GM19397 (cell line): ENCODE results near the gene DNAI4.
"Not testable (repeated sequence)": the region's sequence is repeated elsewhere in the genome, so short reads cannot be mapped to it uniquely, and the experiment has no call there.

Source experiments
- ATAC-seq: cut with Tn5 transposase; IDR thresholded peaks from one replicate; pipeline ENCODE4 v1.9.1; 2021; ENCODE audit warnings: mild to moderate bottlenecking, moderate library complexity; ENCODE audit not compliant: unreplicated experiment

Gene DNAI4

DNA sequence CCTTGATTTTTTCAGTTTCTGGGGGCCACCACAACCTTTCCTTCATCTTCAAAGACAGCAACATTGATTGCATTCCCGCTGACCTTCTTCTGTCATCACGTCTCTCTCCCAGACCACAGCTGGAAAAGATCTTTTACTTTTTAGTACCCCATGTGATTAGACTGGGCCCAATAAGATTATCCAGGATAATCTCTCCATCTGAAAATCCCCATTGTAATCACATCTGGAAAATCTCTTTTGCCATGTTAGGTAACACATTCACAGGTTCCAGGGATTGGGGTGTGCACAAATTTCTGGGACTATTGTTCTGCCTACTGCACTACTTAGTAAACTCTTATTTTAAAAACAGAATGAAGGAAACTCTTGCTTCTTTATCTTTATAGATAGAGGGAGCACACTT lies 76.5 kb downstream of the DNAI4 start:
- no peak for ATAC-seq

DNA sequence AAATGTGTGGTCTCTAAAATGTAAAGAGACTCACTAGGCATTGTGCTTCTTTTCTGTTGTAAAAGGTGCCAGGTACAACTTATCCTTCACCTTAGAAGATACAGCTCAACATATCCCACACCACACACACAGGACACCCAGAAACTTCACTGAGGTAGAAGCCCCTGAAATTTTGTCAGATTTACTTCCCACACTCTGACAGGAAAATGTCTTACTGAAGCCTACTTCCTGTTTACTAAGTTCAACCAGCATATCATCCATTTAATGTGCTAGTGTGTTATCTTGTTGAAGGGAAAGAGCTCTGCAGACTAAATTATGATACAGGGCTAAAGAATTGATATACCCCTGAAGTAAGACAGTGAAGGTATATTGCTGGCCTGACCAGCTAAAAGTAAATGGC lies 83.7 kb downstream of the DNAI4 start:
- no peak for ATAC-seq

DNA sequence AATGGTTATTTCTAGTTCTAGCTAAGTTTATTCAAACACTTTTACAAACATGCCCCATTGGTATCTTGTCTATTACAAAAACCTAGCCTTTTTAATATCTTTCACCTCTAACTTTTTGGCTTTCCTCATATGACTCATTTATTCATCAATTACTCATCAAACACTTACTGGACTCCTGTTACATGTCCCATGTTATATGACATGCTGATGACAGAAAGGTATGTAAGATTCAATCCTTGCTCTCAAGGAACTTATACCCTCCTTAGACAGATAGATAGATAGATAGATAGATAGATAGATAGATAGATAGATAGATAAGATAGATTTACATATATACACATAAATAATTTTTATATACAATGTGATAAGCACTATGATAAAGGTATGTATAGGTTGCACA lies 89.7 kb downstream of the DNAI4 start:
- no peak for ATAC-seq

DNA sequence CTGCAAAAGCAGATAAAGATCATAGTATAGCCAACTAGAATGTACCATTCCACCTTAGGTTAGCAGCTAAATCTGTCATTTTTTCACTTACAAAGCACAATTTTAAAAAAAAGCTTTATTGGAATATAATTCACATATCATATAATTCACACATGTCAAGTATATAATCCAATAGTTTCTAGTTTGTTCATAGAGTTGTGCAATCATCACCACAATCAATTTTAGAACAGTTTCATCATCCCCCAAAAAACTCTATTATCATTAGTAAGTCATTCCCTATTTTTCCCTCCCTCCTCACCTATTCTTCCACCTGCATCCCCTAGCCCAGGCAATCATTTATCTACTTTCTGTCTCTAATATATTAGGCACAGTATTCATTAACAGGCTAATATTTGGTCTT lies 91.5 kb downstream of the DNAI4 start:
- ATAC-seq, result no peak

DNA sequence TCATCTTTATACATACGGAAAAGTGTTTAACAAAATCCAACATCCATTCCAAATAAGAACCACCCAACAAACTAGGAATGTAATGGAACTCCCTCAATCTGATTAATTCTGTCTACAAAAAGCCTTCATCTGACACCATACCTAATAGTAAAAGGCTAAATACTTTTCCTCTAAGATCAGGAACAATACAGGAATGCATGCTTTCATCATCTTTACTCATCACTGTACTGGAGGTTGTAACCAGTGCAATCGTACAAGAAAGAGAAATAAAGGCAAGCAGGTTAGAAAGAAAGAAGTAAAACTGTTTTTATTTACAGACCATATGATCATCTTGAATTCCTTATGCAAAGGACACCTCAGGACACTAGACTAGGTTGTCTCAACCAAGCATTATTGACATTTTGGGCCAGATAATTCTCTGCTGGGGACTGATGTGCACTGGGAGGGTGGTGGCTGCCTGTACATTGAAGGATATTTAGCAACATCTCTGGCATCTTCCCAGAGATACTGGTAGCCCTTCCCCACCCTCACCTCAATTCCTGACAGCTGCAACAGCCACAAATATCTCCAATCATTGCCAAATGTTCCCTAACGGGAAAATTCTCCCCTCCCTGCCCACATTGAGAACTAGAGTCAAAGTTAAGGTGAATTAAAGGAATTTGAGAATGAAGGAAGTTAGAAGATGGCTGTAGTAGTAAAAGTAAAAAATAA lies 93.0 kb downstream of the DNAI4 start:
- ATAC-seq, result no peak

DNA sequence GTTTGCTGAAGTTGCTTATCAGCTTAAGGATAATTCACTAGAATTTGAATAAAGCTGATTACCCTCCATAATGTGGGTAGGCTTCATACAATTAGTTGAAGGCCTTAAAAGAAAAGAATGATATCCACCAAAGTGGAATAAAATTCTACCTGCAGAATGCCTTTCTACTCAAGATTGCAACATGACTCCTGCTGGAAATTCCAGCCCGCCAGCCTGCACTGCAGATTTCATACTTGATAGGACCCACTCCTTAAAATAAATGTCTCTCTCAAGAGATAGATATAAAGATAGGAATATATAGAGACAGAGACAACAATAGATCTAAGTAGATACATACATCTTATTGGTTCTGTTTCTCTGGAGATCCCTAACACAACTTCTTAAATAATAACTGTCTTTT lies 99.9 kb downstream of the DNAI4 start:
- ATAC-seq, result no peak

DNA sequence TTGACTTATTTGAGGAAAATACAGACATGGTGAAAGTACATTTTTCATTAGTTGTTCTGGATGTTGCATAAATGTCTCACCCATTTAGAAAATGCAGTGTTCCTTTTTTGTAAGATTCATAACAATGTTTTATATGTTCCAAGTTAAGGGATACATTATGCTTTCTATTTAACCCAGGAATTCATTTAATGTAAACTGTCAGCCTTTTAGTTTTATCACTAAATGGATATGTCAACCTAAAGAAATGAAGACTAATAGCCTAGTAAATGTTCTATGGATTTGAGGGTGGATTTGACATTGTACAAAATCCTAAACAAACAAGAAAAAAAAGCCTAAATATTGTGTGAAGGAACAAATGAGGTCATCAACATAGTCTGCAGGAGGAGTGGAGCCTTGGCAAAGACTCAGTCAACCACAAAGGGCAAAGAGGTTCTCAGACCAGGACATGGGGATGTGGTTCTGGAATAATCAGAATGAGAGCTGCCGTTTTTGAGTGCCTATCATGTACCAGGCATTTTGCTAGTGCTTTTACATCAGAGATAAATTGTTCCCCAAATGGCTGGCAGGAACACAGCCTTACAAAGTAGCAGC lies 114.8 kb downstream of the DNAI4 start:
- ATAC-seq, result no peak

DNA sequence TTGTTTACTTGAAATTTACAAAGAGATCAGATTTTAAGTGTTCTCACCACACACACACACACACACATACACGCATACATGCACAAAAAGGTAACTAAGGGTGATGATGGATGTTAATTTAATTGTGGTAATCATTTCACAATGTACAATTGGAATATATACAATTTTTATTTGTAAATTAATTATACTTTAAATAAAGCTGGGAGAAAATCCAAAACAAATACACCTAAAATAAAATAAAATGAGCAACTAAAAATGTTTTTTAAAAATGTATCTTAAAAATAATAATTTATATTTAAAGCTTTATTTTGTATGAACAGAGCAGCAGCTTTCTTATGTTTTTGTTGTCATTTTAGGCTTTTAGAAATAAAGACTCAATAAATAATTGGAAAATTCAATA lies 115.4 kb downstream of the DNAI4 start:
- ATAC-seq, result no peak

DNA sequence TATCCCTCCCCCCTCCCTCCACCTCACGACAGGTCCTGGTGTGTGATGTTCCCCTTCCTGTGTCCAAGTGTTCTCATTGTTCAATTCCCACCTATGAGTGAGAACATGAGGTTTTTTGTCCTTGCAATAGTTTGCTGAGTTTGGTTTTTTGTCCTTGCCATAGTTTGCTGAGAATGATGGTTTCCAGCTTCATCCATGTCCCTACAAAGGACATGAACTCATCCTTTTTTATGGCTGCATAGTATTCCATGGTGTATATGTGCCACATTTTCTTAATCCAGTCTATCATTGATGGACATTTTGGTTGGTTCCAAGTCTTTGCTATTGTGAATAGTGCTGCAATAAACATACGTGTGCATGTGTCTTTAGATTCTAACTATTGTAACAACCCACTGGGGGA lies 128.8 kb downstream of the DNAI4 start:
- ATAC-seq, result not testable (repeated sequence)

DNA sequence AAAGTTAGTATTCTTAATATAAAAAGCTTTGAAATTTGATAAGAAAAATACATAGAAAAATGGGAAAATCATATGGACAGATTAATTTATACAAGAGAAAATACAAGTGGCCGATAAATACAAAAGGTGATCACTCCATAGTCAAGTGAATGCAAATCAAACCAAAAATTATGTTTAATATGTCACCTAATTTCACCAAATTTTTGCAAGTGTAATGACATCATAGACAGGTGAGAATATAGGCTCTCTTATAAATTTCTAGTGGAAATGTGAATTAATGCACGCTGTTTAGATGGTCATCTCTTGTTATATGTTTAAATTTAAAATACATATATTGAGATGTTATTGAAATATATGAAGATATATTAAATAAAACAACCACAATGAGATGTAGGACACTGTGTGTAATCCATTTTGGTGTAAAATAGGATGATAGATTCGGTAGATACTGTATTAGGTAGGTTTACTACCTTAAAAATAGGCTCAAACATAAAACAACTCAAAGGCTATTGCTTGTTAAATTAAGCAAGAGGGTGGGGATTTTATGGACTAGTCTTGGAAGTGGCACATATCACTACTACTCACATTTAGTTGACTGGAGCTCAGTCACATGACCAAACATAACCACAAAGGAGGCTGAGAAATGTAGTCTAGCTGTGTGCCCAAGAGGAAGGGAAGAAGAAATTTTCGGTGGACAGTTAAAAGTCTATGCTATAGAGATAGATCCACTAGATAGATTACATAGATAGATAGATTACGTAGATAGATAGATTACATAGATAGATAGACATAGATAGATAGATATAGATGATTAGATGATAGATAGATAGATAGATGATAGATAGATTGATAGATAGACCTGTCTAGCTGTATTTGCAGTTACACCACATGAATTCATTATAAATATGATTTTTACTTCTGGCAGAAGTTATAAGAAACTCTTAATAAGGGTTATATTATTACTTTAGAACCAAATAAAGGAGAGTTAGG lies 132.7 kb downstream of the DNAI4 start:
- no peak for ATAC-seq

DNA sequence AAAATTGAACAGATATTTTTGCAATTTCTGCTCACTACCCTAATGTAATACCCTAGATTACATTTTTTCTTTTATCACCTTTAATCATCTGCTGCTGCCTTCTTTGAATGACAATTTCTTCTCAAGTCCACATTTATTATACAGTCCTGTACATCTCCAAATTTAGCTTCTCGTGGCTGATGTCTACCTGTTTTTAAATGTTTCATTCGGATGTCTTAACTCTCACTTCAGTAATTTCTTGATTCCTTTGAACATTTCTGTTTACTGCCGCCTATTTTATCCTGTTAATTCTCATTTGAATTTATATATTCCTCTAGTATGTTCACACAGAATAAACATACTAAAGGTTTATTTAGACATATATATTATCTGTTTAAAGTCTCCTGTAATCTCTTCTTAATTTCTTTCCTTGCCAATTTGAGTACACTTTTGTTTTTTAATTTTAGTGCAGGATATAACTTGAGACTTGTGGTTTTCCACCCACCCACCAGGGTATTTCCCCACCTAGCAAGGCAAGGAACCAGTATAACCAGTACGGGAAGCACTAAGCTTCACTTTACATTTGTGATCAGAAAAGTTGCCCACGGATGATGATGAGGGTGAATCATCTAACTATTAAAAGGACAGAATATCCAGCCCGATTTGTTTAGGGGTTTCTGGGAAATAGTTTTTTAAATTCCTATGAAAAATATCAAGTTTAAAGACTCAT lies 136.3 kb downstream of the DNAI4 start:
- no peak for ATAC-seq

DNA sequence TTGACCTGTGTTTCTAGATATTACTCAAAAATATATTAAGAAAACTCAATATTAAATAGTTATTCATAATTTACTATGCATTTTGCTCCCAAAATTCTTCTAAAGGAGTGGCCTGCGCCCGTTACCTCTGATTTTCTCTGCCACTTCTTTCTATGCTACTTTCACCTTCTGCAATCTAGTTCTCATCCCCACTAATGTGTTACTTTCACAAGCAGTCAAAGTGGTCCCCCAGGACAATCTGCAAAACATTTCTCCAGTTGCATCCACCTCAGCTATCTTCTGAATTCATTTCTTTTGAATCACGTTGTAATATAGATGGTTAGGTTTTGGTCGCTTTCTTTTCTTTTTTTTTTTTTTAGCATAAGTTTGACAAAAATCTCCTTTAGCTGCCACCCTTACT lies 137.0 kb downstream of the DNAI4 start:
- ATAC-seq, result no peak

DNA sequence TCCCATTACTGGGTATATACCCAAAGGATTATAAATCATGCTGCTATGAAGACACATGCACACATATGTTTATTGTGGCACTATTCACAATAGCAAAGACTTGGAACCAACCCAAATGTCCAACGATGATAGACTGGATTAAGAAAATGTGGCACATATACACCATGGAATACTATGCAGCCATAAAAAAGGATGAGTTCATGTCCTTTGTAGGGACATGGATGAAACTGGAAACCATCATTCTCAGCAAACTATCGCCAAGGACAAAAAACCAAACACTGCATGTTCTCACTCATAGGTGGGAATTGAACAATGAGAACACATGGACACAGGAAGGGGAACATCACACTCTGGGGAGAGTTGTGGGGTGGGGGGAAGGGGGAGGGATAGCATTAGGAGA lies 138.9 kb downstream of the DNAI4 start:
- ATAC-seq, result not testable (repeated sequence)

DNA sequence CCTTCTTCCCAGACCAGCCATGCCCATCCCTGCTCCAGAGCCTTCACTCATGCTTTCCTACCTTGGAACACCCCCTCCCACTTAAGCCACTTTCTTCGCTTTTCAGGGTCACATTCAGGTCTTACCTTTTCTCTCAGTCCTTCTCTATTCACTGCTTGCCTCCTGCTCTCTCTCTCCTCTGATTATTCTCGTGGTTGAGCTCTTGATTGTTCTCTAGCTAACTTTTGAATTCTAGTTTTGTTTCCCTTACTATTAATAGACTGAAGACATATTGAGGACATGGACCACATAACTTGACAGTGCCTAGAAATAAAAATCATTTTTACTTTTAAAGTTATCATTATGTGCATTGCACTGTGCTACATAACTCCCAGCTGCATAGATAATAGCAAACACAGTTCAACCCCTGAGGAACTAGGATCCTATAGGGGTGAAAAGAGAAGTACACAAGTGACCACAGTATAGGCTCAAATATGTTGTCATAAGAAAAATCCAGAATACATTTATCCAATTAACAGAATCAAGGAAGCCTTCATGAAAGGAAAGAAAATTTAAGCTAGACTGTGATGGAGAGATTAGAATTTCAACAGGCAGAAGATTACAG lies 145.1 kb downstream of the DNAI4 start:
- no peak for ATAC-seq

DNA sequence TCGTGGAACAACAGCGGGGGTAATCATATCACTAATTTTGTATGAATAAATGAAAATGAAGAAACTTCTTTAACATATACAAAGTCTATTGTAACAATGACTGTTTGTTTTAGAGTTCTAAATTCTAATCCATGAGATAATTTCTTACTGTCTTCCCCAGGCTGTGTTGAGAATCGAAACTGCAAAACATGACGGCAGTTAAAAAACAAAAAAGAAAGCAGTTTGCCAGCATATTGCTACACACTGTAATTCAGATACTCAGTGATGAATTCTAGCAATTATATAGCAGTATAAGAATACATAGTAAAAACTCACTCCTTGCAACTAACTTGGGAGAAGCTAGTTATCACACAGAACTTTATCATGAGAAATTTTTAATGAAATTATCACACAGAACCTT lies 145.7 kb downstream of the DNAI4 start:
- no peak for ATAC-seq

DNA sequence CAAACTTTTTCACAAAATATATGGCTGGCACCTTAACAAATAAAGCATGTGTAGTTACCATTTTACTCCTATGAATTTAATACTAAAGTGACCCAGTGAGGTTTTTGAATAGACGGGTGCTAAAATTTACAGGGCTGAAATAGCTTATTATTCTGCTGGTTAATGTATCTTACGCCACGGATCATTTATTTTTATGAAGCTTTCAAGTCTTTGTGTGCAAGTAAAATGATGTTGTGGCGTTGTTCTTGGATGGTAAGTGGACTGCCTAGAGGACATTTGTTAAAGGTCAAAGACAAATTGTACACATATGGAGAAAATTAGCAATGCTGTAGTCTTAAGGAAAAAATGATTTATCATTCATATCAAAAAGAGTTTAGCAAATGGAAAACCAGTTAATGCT lies 146.4 kb downstream of the DNAI4 start:
- ATAC-seq, result no peak

DNA sequence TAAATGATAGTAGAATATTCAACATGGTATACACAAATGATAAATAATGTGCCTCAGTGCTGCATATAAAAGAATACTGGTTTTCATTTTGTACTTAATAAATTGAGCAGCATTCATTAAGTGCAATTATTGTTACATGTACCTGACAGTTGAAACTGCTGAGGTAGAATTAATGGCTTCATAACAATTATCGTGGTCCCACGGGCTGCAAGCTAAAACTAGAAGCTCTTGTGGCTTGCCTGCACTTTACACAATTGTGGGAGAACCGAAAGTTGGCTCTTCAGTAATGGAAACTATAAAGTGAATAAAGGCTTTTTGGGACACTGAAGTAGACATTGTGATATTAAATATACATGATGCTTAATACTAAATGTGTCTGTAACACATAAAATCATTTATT lies 146.8 kb downstream of the DNAI4 start:
- ATAC-seq, result no peak

DNA sequence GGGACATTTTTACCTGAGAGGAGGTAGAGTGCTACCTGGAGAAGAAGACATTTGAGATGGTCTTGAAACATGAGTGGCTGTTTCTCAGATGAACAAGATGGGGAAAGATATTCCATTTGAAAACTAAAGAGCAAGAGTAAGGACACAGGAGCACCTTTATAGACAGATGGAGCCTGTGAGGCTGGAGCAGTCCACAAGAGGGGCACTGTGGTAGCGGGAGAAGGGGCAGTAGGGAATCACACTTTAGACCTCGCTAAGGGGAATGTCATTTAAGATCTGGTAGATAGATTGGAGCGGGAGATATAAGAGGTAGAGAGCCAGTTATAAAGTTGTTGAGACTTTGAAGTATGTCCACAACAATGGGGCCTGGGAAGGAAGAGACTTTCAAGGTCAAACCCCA lies 149.0 kb downstream of the DNAI4 start:
- no peak for ATAC-seq

DNA sequence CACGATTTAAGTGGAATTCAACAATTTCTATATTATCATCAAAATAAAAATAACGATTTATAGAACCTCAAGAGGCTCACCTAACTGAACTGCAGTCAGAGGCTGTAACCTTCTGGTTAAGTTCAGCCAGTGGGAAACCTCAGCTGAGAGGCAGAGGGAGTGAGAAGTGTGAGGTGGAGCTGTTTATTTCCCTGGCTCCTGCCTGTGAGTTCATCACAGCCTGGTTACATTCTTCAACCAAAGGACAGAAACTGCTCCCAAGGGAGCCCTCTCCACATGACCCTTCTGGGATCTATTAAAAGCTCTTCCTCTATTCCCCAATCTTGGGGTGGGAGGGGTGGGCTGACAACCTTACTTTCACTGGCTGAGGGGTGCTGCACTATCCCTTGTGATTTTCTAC lies 150.2 kb downstream of the DNAI4 start:
- no peak for ATAC-seq

DNA sequence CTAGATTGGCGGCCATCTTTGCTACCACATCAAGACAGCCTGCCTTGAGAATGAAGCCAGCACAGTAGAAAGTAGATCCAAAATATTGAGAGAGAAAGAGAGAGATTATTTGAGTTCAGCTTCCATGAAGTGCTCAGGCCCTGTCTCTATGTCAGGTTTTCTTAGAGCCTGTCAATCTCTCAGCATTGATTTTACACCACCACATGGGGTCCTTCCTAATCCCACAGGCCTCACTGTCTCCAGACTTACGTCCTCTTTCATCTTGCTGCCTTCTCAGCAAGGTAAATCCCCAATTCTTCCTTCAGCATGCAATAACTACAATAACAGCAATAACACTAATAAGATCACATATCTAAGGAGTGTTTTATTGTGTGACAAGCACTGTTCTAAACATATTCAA lies 151.4 kb downstream of the DNAI4 start:
- ATAC-seq, result no peak

DNA sequence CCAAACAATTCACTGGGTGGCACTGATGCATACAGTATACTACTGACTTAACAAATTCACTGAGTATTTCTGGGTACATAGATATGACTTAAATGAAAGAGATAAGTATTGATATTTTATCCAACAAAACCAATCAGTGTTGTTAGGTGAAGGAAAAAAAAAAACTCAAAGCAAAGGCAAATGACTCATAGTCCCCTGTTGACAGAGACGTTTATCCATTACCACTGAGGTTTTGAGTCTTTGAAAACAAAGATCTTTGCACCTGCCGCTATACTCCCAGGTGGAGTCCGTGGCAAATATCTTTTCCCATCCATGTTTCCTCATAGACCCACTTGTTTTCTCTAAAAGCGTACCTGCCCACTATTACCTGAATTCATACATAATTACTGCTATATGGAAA lies 154.0 kb downstream of the DNAI4 start:
- ATAC-seq, result no peak
